ENCODE measurements around the gene PLCXD3. TPM values are rescaled to one million over a fixed set of nuclear protein-coding genes. Genes with fewer than 3 reads are reported as not detected.

Gene PLCXD3
- total and polyA plus RNA-seq, 12 donors: 25.4 to 104 (median 51.6) TPM

GRCh38 chr5:41279040-41279439 is 231.4 kb downstream of the PLCXD3 start:
- intact Hi-C loops (cut with DNase I): loop anchor here in 4 of 10 donors (10.0 kb wide), 4 partner anchors 356 to 566 kb away; partner anchors contain the start of gene C7 (in 3 of the 4)
- ATAC-seq (no peak), DNase-seq (no peak)
- no peak for TF ChIP-seq CTCF (IDR thresholded peaks at IDR 0.05)
- H3K27me3 ChIP-seq: no peaks in the 10 kb centered on the region
- no peak overlapping the region for H3K27ac ChIP-seq
- WGBS, 2 donors: 70 to 83% methylated on average over 2 of the region's 2 CpGs
- no peaks in the 10 kb centered on the region for H3K4me1 ChIP-seq
- H3K4me3 ChIP-seq: no peak overlapping the region
- H3K9me3 ChIP-seq: no peaks in the 10 kb centered on the region
- no peaks in the 10 kb centered on the region for H3K36me3 ChIP-seq

- Histone ChIP-seq H3K27ac (no peak overlapping the region), H3K4me1 (peaks cover 0 to under 1% (median 0%) of the 10 kb centered on the region in 9 donors), H3K9me3 (no peaks in the 10 kb centered on the region), H3K36me3 (no peaks in the 10 kb centered on the region), H3K27me3 (no peaks in the 10 kb centered on the region), H3K4me3 (no peak overlapping the region)
- intact Hi-C loops (cut with DNase I): loop anchor here in 4 of 10 donors (10.0 kb wide), 4 partner anchors 357 to 567 kb away; partner anchors contain the start of gene C7 (in 3 of the 4)
- ATAC-seq (no peak), DNase-seq (no peak)
- WGBS, 2 donors: 71 to 80% methylated on average over 4 of the region's 4 CpGs
- no peak for TF ChIP-seq CTCF (IDR thresholded peaks at IDR 0.05)
Measured at GRCh38 chr5:41277476-41278245, 232.7 kb downstream of the PLCXD3 start.

- Histone ChIP-seq H3K4me1 (peaks cover 0 to 15% (median under 1%) of the 10 kb centered on the region in 9 donors), H3K4me3 (no peak overlapping the region), H3K9me3 (no peaks in the 10 kb centered on the region), H3K36me3 (no peaks in the 10 kb centered on the region), H3K27ac (no peak overlapping the region), H3K27me3 (no peaks in the 10 kb centered on the region)
- DNase-seq (no peak), ATAC-seq (no peak)
- TF ChIP-seq CTCF (IDR thresholded peaks at IDR 0.05): no peak
- intact Hi-C loops (cut with DNase I): loop anchor here in 4 of 10 donors (10.0 kb wide), 4 partner anchors 359 to 569 kb away; partner anchors contain the start of gene C7 (in 3 of the 4)
- 80 to 84% methylated on average over 8 of the region's 8 CpGs for WGBS, 2 donors
Measured at GRCh38 chr5:41275813-41276512, 234.4 kb downstream of the PLCXD3 start.
